Stimulated activated CD4-positive, alpha-beta T cell treated with anti-CD3 and anti-CD28 coated beads, Interleukin-2, amount 100 ng/mL, for 4 hours (primary cell): ENCODE data around the gene TPSG1.
"Not testable (repeated sequence)": the region's sequence is repeated elsewhere in the genome, so short reads cannot be mapped to it uniquely, and the experiment has no call there.

Experiments used
- DNase-seq: peaks from one replicate; pipeline ENCODE4 v3.0.0-alpha.2; 2020; ENCODE audit warnings: low read depth

Gene TPSG1

DNA sequence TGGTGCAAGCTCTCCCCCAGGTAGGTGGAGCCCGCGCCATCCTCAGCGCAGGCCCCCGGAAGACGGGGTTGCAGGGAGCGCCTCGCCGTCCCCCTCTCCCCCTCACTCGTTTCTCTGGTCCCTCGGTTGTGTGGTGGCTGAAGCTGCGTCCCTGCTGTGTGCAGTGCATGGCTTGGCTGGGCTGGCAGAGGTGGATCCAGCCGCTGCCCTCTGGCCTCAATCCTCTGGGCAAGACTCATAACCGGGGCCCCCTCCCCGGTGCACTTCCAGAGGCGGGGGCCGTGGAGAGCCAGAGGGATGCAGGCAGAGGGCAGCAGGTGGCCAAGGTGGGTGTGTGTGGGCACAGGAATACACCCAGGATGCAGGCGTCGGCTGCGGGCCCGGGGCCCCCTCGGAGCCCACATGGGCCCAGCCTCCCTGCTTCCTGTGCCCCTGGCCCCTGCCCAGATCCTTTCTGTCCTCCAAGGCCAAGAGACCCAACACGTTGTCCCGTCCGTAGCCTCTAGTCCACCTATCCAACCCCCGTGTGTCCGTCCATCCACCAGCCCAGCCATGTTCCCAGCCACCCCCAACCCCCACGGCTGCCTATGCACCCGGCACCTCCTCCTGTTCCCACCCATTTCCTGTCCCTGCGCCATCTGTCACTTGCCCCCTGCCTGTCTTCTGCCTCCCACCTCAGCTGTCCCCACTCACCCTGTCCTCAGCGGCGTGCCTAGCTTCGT, 9.3 kb downstream of the TPSG1 start:
- no peak for DNase-seq

DNA sequence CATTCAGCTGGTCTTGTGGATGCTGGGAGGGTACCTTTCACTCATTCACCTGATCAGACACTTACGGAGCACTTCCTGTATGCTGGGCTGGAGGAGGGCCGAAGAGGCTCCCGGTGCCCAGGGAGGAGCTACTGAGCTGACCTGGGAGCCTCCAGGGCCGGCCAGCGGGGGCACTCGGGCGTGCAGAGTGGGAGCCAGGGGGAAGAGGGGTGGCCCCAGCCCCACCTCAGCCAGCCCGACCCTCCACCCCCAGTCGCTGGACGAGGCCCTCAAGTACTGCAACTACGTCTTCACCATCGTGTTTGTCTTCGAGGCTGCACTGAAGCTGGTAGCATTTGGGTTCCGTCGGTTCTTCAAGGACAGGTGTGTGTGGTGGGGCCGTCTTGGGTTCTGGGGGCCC, 10.3 kb downstream of the TPSG1 start:
- DNase-seq = no peak

DNA sequence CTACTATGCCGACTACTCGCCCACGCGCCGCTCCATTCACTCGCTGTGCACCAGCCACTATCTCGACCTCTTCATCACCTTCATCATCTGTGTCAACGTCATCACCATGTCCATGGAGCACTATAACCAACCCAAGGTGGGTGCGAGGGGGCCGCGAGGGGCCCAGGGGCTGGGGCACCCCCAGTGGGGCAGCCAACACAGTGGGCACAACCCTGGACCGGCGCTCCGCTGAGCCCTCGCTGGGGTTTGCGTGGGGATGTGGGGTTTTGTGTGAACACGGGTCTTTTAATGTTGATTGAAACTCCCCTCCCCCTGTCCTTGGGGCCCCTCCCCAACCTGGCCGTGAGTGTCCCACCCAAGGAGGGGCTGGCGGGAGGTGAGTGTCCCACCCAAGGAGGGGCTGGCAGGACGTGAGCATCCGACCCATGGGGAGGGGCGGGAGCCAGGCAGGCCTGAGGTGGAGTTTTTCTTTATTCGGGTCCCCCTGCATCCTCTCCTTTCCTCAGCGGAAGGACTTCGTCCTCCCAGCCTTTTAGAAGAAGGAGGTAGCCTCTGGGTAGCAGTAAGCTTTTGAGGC, 11.2 kb downstream of the TPSG1 start:
- no peak for DNase-seq

DNA sequence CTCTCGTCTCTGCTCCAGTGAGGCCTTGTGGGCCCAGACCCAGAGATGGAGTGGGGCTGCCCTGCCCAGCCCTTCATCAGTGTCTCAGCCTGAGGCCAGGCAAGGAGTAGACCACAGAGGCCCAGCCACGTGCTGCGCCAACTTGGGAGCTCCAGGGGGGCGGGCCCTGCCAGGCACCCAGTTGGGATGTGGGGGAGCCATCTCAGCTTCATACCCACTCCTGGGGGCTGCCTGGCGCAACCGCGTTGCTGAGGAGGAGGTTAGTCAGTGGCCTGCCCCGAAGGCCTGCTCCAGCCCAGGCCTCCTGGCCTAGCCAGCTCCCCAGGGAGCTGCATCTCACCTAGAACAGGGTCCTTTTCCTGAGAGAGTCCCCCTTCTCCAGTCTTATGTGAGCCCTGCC, 11.8 kb downstream of the TPSG1 start:
- no peak for DNase-seq

DNA sequence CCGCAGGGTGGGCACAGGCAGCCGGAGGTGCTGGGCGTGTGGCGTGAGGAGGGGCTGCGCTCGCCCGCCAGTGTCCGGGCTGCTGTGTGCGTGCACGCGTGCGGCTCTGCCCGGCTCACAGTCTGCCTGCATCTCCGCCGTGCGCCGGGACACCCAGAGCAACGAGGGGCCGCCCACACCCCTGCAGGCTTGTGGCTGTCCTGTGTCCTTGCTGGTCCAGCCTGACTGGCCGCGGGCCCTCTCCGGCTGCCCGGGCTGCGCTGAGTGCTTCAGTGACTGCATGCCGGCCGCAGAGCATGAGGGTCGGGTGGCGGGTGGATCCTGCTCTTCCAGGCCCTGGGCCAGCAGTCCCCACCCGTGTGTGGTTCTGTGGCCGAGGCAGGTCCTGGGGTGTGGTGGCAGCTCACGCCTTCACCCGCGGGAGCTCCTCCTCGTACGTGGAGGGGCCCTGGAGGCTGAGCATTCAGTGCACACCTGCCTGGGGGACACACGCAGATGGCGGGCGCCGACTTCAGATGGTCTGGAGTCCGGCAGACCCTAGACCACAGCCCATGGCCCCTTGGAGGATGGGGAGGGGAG, 12.4 kb downstream of the TPSG1 start:
- no peak for DNase-seq

DNA sequence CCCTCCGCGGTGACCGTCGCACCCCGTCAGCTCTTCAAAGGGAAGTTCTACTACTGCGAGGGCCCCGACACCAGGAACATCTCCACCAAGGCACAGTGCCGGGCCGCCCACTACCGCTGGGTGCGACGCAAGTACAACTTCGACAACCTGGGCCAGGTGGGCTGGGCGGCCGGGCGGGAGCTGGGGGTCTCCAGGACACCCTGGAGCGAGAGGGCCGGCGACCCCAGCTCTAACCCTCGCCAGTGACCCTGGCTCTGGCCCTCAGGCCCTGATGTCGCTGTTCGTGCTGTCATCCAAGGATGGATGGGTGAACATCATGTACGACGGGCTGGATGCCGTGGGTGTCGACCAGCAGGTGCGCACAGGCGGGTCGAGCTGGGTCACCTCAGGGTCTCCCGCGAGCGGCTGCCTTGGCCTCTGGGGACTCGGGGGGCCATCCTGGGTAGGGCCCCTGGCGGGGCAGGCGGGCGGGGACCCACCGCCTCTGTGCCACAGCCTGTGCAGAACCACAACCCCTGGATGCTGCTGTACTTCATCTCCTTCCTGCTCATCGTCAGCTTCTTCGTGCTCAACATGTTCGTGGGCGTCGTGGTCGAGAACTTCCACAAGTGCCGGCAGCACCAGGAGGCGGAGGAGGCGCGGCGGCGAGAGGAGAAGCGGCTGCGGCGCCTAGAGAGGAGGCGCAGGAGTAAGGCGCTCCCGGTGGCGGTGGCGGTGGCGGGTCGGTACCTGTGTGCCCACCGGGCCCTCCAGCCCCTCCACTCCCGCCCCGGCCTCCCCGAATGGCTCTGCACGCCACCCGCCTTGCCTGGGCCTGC, 13.4 kb downstream of the TPSG1 start:
- no peak for DNase-seq

DNA sequence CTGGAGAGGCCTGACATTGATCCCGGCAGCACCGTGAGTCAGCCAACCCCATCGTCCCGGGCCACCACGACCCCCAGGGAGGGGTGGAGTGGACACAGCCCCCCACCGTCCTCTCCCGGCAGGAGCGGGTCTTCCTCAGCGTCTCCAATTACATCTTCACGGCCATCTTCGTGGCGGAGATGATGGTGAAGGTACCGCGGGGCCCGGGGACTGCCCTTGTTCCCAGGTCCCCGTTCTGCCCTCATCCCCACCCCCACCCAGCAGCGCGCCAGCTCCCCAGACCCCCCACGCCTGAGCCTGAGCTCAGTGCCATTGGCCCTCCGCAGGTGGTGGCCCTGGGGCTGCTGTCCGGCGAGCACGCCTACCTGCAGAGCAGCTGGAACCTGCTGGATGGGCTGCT, 14.6 kb downstream of the TPSG1 start:
- DNase-seq = no peak

DNA sequence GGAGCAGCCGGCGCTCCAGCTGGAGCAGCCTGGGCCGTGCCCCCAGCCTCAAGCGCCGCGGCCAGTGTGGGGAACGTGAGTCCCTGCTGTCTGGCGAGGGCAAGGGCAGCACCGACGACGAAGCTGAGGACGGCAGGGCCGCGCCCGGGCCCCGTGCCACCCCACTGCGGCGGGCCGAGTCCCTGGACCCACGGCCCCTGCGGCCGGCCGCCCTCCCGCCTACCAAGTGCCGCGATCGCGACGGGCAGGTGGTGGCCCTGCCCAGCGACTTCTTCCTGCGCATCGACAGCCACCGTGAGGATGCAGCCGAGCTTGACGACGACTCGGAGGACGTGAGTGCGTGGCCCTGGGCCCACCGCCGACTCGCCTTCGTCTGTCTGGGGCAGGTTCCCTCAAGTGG, 16.0 kb downstream of the TPSG1 start:
- no peak for DNase-seq

DNA sequence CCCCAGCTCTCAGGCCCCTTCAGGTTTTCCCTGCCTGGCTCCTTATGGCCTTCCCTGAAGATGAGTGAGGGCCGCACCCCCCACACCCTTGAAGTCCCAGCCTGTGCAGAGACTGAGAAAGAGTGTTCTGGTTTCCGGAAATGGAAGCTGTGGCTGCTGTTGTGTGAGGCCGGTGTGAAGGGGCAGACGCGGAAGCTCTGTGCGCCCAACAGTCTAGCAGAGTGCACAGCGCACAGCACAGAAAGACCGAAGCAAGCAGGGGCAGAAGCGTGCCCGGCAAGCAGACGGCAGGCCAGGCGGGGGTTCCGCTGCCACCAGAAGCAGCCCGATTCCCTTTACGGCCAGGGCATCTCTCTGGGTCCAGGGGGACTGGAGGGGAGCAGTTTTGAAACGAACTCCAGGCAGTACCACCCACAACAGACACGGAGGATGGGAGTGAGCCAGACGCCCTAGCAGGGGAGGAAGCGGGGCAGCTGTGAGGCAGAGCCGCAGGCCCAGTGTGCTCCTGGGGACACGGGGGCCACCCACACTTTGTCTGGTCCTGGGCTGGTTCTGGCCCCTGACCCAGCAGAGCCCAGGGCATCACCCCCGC, 16.7 kb downstream of the TPSG1 start:
- no peak for DNase-seq

DNA sequence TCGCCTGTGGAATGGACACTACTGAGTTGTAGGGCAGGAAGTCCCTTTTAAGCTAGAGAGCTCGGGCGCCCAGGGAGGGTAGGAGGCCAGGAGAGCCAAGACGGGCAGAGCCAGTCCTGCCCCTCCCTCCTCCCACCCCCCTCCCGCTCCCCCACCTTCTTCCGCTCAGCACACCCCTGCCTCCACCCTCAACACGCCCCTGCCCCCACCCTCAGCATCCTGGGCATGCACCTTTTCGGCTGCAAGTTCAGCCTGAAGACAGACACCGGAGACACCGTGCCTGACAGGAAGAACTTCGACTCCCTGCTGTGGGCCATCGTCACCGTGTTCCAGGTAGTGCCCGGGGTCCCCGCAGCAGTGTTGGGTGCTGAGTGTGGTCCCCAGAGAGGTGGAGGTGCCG, 18.3 kb downstream of the TPSG1 start:
- no peak for DNase-seq

DNA sequence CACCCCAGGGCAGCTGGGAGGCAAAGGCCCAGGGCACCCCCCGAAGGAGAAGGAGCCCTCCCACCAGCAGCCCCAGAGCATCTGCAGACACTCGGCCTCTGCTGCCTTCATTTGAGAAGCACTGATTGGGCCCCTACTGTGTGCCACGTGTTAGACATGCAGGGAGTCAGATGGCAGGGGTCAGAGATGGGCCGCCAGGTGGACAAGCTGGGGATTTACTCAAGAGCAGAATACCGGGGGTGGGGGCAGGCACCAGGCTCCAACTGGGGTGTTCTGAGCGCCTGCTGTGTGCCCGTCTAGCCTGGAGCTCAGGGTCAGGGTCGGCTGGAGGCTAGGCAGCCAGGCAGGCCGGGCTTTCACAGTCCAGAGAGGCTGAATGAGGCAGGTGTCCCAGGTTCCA, 18.7 kb downstream of the TPSG1 start:
- DNase-seq = no peak

DNA sequence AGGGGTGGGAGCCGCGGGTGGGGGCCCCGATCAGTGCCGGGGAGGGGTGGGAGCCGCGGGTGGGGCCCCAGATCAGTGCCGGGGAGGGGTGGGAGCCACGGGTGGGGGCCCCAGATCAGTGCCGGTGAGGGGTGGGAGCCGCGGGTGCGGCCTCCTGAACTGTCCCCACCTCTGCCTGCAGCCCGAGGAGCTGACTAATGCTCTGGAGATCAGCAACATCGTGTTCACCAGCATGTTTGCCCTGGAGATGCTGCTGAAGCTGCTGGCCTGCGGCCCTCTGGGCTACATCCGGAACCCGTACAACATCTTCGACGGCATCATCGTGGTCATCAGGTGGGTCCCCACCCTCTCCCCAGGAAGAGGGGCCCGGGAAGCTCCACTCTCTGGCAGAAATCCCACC, 20.1 kb downstream of the TPSG1 start:
- no peak for DNase-seq

DNA sequence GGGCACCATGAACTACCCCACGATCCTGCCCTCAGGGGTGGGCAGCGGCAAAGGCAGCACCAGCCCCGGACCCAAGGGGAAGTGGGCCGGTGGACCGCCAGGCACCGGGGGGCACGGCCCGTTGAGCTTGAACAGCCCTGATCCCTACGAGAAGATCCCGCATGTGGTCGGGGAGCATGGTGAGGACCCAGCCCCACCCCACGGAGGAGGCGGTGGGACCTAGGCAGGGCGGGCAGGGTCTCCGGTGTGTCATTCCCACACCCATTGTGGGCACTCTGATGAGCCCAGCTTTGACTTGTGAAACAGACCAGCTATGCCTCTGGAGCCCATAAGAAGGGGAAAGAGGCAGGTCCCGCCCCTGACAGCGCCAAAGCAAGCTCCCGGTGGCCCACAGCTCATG, 22.8 kb downstream of the TPSG1 start:
- DNase-seq = no peak

DNA sequence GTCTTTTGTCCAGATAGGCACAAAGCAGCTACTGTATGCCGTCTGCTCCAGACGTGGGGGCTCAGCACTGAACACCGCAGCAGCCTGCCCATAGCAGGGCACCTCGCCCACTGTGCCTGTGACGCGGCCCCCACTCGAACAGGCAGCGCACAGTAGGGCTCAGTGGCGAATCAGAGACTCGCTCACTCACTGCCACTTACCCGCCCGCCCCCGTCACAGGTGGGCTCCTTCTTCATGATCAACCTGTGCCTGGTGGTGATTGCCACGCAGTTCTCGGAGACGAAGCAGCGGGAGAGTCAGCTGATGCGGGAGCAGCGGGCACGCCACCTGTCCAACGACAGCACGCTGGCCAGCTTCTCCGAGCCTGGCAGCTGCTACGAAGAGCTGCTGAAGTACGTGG, 23.6 kb downstream of the TPSG1 start:
- no peak for DNase-seq

DNA sequence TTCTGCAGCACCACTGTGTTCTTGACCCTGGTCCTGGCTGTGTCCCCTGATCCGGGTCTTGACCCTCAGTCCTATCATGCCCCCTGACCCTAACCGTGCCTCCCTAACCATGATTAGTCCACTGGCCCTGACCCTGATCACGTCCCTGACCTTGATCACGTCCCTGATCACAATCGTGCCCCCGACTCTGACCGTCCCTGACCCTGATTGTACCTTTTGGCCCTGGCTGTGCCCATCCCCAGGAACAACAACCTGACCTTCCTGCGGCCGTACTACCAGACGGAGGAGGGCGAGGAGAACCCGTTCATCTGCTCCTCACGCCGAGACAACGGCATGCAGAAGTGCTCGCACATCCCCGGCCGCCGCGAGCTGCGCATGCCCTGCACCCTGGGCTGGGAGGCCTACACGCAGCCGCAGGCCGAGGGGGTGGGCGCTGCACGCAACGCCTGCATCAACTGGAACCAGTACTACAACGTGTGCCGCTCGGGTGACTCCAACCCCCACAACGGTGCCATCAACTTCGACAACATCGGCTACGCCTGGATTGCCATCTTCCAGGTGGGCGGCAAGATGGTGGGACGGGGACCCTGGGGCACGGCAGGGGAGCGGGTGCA, 24.9 kb downstream of the TPSG1 start:
- DNase-seq = no peak

DNA sequence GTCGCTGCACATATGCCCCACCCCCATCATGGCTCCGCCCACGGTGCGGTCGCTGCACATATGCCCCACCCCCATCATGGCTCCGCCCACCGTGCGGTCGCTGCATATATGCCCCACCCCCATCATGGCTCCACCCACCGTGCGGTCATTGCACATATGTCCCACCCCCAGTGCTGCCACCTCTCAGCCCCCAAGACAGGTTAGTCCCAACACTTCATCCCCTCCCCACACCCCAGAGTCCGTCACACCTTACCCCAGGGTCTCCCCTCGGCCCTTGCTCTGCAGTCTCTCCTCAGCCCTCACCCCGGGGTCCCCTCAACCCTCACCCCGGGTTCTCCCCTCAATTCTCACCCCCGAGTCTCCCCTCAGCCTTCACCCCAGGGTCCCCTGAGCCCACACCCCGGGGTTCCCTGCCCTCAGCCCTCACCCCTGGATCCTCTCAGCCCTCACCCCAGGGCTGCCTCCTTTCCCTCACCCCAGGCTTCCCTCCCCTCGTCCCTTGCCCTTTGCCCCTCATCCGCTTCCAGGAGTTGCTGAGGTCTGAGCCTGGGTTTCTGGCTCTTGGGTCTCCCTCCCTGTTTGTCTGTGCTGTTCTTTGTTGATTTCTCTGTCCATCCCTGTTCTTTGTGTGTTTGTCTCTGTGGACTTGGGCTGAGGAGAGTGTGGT, 25.6 kb downstream of the TPSG1 start:
- no peak for DNase-seq

DNA sequence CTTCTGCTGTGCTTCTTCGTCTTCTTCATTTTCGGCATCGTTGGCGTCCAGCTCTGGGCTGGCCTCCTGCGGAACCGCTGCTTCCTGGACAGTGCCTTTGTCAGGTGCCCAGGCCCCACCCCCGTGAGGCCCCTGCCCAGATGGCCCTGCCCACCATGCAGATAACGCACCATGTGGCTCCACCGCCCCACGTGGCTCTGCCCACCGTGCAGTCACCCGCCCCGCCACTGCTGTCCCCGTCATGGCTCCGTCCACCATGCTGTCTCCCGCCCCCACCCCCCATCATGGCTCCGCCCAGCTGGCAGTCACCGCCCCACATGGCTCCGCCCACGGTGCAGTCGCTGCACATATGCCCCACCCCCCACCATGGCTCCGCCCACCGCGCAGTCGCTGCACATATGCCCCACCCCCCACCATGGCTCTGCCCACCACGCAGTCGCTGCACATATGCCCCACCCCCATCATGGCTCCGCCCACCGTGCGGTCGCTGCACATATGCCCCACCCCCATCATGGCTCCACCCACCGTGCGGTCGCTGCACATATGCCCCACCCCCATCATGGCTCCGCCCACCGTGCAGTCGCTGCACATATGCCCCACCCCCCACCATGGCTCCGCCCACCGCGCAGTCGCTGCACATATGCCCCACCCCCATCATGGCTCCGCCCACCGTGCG, 26.3 kb downstream of the TPSG1 start:
- not testable (repeated sequence) for DNase-seq

DNA sequence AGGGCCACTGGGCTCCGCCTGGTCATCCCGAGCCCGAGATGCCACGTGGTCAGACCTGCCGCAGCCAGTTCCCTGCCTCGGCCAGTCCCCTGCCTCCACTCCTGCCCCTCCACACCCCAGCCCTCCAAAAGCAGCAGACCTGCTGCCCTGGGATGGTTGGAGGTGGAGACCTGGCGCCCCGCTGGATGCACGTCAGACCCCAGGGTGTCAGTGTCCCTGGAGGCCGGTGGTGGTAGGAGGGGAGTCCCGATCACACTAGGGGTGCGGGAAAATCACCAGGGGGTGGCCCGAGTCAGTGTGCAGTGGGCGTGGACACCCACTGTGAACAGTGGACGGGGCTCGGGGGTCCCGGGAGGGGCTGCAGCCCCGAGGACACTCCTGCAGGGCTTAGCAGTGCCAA, 26.9 kb downstream of the TPSG1 start:
- no peak for DNase-seq

DNA sequence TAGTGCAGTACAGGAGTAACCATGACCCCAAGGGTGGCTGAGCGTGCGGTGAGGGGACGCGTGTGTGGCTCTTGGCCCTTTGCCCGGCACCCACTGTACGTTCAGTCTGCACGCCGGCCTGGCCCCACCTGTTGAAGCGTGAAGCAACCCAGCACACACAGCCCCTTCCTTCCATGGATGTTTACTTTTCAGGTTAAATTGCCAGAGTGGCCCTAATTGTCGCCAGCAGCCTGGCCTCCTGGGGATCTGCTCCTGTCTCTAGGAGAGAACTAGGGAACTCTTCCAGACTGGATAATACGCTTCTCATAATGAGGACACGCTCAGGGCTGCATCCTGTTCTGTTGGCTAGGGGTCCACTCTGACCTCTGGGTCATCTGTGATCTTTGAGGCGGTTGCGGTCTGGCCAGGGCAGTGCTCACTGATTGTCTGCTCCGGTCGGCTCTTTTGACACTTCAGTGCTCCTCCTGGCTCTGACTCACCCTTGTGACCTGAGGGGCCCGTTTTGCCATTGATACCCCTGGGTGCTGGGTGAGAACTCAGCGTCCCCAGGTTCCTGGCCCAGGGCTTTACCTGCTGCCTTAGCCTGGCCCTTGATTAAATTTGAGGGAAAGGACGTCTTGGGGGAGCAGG, 27.7 kb downstream of the TPSG1 start:
- no peak for DNase-seq

DNA sequence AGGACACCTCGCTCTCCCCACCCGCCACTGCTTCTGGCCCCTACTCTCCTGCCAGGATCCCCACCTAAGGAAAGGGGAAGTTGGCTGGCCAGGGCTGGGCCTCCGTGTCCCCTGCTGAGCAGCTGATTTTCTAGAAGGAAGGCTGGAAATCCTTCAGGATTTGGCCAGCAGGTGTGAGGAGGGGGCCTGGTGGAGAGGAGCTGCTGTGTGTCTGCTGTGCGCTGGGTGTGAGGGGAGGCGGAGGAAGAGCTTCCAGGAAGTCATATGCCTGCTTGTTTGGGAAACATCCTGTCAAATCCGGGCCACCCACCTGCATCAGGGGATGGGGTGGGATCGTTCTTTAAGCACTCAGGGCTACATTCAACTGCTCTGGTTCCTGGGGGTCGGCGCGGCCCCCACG, 28.6 kb downstream of the TPSG1 start:
- no peak for DNase-seq

DNA sequence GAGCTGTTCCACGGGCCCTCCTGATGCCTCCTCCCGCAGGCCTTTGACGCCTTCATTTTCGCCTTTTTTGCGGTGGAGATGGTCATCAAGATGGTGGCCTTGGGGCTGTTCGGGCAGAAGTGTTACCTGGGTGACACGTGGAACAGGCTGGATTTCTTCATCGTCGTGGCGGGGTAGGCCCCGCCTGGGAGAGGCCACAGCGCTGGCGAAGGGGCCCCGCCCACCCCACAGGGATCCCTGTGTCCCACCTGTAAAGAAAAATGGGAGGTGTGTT, 29.7 kb downstream of the TPSG1 start:
- no peak for DNase-seq
